NB4 (cell line): ENCODE measurements around the gene MYO1F.

ENCODE experiments used
- MAX ChIP-seq: IDR thresholded peaks from 2 replicates; pipeline ENCODE4 v1.6.1; 2011; ENCODE audit warnings: low read depth, low read length
- TF ChIP-seq, protein P1 (sequence below): IDR thresholded peaks from one replicate; pipeline ENCODE4 v1.5.1; 2012; ENCODE audit warnings: low read depth, low read length

- TF ChIP-seq, protein P1, sequence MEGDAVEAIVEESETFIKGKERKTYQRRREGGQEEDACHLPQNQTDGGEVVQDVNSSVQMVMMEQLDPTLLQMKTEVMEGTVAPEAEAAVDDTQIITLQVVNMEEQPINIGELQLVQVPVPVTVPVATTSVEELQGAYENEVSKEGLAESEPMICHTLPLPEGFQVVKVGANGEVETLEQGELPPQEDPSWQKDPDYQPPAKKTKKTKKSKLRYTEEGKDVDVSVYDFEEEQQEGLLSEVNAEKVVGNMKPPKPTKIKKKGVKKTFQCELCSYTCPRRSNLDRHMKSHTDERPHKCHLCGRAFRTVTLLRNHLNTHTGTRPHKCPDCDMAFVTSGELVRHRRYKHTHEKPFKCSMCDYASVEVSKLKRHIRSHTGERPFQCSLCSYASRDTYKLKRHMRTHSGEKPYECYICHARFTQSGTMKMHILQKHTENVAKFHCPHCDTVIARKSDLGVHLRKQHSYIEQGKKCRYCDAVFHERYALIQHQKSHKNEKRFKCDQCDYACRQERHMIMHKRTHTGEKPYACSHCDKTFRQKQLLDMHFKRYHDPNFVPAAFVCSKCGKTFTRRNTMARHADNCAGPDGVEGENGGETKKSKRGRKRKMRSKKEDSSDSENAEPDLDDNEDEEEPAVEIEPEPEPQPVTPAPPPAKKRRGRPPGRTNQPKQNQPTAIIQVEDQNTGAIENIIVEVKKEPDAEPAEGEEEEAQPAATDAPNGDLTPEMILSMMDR, result peak; percentile 5
- peak; percentile 68; the same call in 1 of the 2 replicates for TF ChIP-seq MAX
These were observed 809 bp downstream of the MYO1F start for GRCh38 chr19:8576273-8576993.
